Stimulated activated CD8-positive, alpha-beta memory T cell treated with anti-CD3 and anti-CD28 coated beads, Interleukin-15, amount 100 ng/mL, for 24 hours (primary cell): ENCODE data around the gene ZNF787.
A peak's percentile ranks its signal among the peaks of the same experiment; 100 is the strongest.
"Not testable (repeated sequence)": the region's sequence is repeated elsewhere in the genome, so short reads cannot be mapped to it uniquely, and the experiment has no call there.

Experiments
- DNase-seq: peaks from one replicate; pipeline ENCODE4 v3.0.0-alpha.2; 2020; ENCODE audit warnings: low read depth

The ZNF787 gene

DNA sequence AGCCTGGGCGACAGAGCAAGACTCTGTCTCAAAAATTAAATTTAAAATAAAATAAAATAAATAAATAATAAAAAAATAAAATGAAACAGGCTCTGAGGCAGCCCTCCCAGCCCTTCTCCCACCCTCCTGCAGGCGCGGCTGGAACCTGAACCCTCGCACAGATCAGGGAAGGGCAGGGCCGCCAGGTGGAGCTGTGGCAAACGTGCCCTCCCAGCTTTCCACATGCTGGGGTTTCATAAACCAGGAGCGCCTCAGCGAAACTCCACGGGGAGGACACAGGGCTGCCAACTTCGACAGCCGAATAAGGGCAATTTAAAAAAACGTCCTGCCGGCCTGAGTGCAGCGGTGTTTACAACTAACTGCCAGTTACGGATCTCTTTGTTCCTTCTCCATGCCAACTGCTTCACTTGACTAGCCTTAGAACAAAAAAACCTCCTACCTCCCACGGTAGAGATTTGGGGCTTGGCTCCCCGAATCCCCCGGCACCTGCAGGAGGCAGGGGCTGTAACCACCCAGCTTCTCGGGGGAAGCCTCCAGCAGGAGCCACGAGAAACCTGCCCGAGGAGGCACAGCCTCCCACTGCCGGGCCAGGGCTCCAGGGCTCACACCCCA, 15.9 kb downstream of the ZNF787 start:
- DNase-seq = peak; percentile 20

DNA sequence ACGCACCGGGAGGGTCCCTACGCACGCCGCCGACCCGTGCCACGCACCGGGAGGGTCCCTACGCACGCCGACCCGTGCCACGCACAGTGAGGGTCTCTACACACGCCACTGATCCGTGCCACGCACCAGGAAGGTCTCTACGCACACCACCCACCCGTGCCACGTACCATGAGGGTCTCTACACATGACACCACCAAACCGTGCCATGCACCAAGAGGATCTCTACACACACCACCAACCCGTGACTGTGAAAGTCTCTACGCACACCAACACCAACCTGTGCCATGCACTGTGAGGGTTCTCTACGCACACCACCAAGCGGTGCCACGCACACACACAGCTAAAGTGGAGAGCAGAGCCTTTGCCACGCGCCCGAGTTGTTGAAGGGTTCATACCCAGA, 16.7 kb downstream of the ZNF787 start:
- no peak for DNase-seq

DNA sequence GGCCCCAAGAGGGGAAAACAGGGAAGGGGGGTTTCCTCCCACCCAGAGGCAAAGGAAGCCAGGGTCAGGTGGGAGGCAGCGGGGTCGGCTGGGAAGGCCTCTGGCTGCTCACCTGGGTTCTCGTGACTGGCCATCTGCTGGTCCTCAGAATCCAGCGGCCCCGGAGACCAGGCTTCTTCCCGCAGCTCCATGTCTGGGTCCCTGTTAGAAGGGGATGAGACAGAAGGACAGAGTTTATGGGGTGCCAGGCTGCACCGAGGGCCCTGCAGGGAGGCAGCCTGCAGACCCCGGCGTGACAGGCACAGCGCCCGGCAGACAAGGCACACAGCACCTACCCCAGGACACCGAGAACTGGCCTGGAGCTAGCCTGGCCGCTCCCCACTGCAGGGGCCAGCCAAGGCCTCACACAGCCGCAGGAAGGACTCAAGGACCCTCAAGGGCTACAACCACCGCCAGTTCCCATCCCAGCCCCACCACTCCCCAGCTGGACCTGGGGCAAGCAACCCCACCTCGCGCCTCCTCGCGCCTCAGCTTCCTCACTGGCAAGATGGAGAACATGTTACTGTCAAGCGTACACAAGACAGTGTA, 18.0 kb downstream of the ZNF787 start:
- no peak for DNase-seq

- DNase-seq = no peak
These were observed 19.2 kb downstream of the ZNF787 start for GRCh38 chr19:56101746-56102535.

- DNase-seq = no peak
These were observed 20.0 kb downstream of the ZNF787 start for GRCh38 chr19:56101095-56101494.

- DNase-seq = no peak
These were observed 21.2 kb downstream of the ZNF787 start for GRCh38 chr19:56099638-56100539.

- DNase-seq = no peak
These were observed 22.1 kb downstream of the ZNF787 start for GRCh38 chr19:56098731-56099568.

GRCh38 chr19:56098237-56098636, 22.9 kb downstream of the ZNF787 start:
- DNase-seq = not testable (repeated sequence)

GRCh38 chr19:56097776-56098175, 23.3 kb downstream of the ZNF787 start:
- DNase-seq = no peak

GRCh38 chr19:56097306-56097705, 23.8 kb downstream of the ZNF787 start:
- DNase-seq = no peak

- DNase-seq = no peak
These were observed 24.4 kb downstream of the ZNF787 start for GRCh38 chr19:56096665-56097064.

- no peak for DNase-seq
These were observed 26.6 kb downstream of the ZNF787 start for GRCh38 chr19:56094449-56094848.

GRCh38 chr19:56092685-56093631, 28.1 kb downstream of the ZNF787 start:
- no peak for DNase-seq

DNA sequence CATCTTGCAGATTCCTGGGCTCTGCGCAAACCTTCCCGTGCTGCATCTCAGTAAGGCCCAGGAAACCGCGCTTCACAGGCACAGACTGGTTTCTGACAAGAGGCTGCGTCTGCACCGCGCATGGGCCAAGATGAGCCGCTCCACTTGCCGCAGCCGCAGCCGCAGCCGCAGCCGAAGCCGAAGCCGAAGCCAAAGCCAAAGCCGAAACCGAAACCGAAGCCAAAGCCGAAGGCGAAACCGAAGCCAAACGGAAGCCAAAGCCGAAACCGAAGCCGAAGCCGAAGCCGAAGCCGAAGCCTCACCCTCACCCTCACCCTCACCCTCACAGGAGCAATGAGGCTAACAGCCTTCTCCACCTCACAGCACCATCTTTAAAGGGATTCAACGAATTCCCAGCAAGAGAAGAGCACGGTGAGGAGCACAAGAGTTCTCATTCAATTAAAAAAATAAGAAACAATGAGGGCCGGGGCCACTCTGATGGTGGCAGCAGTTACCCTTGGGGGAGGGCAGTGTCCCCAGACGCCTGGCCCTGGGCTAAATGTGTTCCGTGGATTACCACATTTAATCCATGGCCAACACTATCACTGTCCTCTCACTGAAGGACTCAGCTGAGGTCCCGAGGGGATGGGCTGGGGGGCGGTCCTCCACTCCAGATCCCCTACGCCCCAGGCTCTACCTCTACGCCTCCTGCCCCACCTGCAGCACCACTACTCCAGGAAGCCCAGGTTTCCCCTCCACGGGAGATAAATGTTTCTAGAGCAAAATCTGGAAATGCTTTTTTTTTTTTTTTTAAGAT, 29.1 kb downstream of the ZNF787 start:
- no peak for DNase-seq

DNA sequence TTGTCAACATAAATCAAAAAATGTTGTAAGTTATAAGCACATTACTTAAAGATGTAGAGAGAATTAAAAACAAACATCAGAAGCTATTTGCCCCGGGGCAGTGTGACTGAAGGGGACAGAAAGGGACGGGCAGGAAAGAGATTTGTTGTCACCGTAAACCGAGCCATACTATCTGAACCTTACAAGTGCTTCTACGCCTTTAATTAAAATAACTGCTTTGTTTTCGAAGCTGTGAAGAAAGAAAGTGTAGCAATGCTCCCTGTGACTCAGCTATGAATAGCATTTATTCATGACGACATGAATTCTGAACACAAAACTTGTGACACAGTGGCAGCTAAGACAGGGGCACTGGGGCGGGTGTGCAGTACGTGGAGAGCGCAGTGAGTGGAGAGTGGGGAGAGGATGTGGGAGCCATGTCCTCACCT, 30.0 kb downstream of the ZNF787 start:
- no peak for DNase-seq

- DNase-seq = no peak
These were observed 31.8 kb downstream of the ZNF787 start for GRCh38 chr19:56089344-56089743.

DNA sequence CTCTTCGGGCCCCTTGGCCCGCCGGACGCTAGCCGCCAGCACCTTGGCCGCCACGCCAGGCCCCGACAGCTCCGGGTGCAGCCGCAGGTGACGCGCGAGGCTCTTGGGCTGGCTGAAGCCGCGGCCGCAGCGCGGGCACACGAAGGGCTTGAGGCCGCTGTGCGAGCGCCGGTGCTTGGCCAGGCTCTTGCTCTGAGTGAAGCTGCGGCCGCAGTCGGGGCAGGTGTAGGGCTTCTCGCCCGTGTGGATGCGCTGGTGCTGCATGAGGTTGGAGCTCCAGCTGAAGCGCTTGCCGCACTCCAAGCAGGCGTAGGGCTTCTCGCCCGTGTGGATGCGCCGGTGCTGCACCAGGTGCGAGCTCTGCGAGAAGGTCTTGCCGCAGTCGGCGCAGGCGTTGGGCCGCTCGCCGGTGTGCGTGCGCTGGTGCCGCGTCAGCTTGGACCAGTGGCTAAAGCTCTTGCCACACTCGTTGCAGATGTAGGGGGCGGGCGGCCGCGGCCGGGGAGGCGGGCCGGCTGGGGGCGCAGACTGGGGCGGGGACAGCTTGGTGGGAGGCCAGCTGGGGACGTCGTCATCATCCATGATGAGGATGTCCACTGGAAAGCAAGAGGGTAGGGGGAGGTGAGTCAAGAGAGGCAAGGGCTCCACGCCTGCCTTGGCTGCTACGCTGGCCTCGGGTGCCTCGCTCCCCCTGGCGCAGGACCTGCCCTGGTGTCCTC, 32.4 kb downstream of the ZNF787 start:
- DNase-seq = no peak

DNA sequence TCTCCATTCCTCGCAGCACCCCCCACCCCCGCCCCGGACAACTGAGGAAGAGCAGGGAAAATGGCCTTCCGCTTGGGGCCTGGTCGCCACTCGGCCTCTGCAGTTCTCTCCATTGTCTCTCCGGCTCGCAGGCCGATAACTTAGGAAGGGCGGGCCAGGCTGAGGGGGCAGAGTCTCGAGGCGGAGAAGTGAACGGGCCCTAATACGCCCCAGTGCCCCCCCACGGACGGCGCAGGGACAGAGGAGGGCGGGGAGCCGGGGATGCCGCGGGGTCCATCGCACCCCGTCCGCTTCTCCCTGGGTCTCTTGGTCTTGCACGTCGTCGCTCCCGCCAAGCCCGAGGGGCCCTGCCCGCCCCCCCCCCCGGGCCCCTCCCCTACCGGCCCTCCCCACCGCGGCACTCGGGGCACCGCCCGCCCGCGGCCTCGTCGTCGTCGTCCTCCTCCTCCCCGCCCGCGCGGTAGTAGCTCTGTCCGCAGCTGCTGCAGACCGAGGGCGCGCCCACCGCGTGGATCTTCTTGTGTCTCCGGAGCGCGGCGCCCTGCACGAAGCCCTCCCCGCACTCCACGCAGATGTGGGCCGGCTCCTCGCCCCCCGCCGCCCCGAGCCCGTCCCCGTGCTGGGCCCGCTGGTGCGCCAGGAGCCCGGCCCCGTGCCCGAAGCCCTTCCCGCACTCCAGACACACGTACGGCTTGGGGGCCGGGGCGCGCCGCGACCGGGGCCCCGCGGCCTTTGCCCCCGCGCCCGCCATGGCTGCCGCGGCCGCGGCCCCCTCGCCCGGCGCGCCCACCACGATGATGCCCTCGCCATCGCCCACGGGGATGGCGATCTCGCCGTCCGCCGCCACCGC, 33.2 kb downstream of the ZNF787 start:
- DNase-seq = no peak
